ENCODE results near the gene LEKR1.
"Not testable (repeated sequence)": the region's sequence is repeated elsewhere in the genome, so short reads cannot be mapped to it uniquely, and the experiment has no call there.

The LEKR1 gene

DNA sequence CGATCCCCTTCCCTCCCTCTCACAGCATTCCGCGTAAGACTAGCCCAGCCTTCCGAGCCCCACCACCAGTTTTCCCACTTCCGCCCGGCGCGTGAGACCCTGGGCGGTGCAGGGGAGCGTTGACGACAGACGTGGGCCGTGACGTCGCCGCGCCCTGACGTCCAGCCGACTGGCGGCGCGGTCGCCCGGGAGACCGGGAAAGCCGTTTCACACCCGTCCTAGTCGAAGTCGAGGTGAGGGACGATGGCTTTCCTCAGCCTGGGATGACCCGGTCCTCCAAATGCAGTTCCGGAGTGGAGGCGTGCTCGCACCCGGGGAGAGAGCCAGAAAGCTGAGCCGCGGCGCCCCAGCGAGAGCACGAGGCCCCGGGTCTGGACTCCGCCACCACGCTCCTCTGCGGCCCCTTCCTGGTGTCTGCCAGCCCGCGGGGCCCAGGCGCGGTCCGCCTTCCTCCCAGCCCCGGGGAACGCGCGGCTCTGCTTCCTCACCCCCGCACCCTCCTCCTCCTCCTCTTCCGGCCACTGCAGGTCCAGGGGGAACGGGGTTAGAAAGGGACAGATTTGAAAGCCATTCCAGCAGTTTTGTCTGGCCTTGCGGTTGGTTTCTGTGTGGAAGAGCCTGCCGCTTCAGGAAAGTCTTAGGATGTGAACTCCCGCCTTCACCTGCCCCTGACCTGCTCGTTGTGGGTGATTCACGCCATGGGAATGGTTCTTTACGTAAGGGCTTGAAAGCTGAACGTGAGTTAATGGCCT, at the start of gene LEKR1:
Gene LEKR1 (plus strand): TSS at position 210 of the 752 bp plus-strand sequence. CDS start 2,977 bp downstream, outside the sequence.
- DNase-seq, result peak; percentile 55

DNA sequence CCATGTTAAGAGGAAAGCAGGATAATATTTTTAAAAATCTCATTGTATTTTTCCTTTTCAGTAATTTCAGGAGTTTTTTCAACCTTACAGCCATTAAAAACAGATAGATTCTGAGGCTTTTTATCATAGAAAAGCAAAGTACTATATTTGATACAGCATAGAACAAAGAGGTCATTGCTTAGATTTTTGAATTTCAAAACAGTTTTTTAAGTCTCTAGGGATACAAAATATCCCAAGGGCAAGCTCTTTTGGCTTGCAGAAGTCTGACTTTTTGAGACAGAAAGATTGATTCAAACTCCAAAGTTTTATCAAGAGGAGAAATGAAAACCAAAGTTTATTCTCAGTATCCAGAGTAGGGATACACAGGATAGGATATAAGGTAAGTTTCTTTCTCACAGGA, 49.3 kb upstream of the LEKR1 start:
- DNase-seq, result no peak

- DNase-seq, result no peak
Observed at GRCh38 chr3:156781310-156782230, 44.6 kb upstream of the LEKR1 start.

DNA sequence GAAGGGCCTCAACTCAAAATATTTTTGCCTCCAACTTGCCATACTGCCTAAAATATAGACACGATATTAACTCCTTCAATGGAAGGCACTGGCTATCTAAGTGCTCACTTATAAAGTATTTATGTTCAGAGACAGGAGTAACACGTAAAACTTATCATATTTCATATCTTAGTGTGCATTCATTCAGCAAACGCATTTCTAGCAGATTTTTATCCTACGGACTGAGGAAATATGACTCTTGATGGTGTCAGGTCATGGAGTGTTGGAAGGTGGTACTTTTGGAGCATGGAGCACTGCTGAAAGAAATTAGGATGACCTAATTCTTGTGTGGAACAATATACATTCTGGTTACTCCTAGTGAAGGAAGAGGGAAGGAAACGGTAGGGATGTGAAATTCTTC, 43.8 kb upstream of the LEKR1 start:
- DNase-seq, result no peak

DNA sequence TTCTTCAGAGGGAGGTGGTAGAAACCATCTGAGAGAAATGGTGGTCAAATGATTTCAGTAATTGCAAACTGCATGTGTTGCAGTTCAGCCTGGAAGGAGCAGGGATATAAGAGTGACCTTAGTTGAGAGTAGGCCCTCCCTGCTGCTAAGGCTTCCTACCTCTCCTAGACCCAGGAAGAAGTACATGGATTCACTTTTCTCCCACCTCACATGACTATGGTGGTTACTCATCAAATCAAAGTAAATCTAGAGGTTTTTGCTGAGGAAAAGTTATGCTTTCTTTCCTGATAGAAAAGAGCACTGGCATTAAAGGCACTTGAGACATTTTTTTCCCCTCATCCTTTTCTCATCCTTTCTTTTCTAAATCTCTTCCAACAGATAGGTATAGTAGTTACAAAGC, 43.2 kb upstream of the LEKR1 start:
- DNase-seq, result no peak

DNA sequence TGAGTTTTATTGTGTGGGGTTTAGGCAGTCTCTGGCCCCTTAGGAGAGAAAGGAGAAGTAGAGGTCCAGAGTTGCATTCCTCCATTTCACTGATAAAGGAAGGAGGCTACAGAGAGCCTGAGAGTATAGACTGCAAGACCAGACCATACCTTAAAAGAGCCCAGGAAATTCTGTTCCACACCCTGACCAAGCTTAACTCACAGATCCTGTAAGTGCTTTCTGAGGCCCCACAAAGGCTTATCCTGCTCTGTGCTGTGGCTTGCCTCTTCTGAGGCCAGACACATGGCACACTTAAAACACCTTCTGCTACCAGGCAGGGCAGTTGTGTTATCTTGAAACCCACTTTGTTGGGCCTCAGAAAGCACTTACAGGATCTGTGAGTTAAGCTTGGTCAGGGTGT, 39.2 kb upstream of the LEKR1 start:
- no peak for DNase-seq

GRCh38 chr3:156787926-156788663, 38.1 kb upstream of the LEKR1 start:
- no peak for DNase-seq

DNA sequence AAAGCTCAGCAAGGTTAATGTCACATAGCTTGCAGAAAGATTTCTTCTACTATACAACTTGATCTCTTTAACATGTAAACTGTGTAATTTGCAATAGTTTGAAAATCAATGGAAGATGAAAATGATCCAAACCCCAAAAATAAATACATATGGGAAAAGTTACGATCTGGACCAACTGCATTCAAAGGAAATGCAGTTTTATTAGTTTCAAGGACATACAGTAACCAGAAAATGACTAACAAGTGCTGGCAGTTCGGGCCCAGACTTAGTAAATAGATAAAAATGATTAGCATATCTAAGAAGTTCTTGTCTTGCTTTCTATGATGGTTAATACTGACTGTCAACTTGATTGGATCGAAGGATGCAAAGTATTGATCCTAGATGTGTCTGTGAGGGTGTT, 37.3 kb upstream of the LEKR1 start:
- no peak for DNase-seq

GRCh38 chr3:156790156-156790555, 36.0 kb upstream of the LEKR1 start:
- no peak for DNase-seq

- no peak for DNase-seq
Observed at GRCh38 chr3:156792114-156792513, 34.0 kb upstream of the LEKR1 start.

DNA sequence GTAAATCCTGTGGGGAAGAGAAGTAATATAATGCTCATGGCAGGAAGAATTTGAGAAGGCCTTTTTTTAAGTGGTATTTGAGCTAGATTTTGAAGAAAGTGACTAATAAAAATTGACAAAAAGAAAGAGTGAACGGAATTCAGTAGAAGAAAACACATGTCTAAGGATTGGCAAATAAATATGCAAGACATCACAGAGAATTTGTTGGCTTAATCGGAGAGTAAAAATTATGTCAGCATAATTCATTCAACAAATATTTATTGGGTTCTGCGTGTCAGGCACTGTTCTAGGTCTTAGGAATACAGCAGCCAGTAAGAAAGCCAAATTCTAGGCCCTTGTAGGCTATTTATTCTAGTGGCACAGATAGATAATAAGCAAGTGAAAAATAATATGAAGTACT, 33.6 kb upstream of the LEKR1 start:
- DNase-seq, result no peak

DNA sequence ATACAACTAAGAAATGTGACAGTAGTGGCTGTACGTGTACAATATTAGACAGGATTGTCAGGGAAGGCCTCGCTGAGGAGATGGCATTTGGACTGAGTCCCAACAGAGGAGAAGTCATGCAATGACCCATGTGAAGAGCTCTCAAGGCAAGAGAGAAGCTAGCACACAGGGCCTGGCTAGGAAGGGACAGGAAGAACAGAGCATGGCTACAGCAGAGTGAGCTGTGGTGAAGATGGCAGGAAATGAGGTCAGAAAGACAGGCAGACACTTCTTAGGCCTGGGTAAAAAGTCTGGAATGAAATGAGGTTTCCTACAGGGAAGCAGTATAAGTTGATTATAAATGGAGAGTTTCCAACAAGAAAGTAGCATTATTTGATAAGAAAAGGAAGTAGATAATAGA, 33.2 kb upstream of the LEKR1 start:
- no peak for DNase-seq

DNA sequence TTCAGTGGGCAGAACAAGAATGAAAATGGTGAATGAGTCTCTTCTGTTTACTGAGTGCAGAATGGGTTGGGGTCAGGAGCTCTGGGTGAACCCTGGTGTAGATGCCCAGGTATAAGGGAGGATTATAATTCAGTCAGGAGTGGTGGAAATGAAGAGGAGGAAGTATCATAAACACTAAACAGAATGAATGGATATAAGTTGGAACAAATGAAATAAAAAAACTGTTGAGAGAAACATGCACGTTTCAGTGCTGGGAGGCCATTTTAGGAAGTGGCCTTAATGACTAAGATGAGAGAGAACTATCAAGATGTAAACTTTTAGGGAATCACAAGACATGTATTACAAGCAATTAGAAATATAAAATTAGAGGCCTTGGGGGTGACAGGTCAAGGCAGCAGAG, 32.8 kb upstream of the LEKR1 start:
- no peak for DNase-seq

GRCh38 chr3:156793851-156794250, 32.3 kb upstream of the LEKR1 start:
- DNase-seq, result no peak

GRCh38 chr3:156795890-156796481, 30.2 kb upstream of the LEKR1 start:
- no peak for DNase-seq

DNA sequence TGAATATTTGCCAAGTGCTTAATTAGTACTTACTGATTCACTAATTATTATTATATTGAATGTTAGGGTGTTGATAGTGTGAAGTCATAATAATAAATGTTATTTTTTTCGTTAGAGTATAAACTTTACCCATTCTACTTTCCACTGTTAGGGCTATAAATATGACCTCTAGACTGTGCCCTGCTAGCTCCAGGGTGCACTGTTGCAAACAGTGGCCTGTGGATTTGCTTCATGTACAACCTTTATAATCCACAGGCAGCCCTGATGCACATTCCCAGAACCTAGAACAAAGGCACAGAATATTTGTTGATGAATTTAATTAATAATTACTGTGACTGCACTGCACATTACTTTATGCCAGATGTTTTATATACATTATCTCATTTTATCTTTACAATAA, 28.8 kb upstream of the LEKR1 start:
- no peak for DNase-seq

DNA sequence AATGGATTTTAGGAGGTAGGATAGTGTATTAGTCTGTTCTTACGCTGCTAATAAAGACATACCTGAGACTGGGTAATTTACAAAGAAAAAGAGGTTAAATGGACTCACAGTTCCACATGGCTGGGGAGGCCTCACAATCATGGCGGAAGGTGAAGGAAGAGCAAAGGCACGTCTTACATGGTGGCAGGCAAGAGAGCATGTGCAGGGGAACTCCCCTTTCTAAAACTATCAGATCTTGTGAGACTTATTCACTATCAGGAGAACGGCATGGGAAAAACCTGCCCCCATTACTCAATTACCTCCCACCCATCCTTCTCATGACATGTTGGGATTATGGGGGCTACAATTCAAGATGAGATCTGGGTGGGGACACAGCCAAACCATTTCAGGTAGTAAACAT, 25.9 kb upstream of the LEKR1 start:
- DNase-seq, result not testable (repeated sequence)

DNA sequence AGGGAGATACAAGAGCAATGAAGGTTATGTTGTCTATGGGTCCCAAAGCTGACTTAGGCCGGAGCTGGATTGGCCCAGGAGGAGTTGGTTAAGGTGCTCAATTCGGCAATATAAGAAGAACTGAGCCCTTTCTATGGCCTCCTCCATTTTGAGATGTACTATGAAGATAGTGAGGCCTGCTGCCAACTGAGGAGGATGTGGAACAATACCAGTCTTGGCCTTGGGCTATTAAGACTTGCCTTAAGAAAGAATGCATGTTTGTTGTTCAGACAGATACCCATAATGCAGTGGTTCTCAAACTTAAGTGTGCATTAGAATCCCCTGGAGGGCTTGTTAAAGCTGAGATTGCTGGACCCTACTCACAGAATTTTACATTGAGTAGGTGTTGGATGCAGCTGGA, 24.4 kb upstream of the LEKR1 start:
- no peak for DNase-seq

DNA sequence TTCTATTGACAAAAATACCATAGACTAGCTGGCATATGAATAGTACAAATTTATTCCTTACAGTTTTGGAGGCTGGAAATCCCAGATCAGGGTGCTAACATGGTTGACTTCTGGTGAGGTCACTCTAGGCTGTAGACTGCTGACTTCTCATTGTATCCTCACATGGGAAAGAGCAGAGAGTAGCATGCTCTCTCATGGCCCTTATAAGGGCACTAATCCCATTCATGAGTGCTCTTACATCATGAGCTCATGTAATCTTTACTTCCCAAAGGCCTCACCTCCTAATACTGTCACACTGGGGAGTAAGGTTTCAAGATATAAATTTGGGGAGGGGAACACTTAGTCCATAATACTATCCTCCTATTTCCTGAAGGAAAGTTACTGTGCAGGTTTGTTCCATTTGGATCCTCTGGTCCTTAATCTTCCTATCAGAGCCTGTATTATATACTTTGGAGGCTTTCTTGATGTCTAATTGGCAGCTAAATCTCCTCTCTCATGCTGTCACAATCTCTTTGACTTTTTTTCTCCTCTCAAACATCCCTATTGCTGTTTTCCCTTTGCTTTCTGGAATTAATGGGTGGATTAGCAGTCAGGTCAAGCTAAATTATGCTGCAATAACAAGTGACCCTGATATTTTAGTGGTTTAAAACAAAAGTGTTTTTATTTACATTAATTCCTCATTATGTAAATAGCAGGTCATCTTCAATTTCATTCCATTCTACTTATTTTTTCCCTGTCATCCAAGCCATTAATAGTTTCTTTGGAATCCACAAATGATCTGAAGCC, 23.1 kb upstream of the LEKR1 start:
- DNase-seq, result no peak

DNA sequence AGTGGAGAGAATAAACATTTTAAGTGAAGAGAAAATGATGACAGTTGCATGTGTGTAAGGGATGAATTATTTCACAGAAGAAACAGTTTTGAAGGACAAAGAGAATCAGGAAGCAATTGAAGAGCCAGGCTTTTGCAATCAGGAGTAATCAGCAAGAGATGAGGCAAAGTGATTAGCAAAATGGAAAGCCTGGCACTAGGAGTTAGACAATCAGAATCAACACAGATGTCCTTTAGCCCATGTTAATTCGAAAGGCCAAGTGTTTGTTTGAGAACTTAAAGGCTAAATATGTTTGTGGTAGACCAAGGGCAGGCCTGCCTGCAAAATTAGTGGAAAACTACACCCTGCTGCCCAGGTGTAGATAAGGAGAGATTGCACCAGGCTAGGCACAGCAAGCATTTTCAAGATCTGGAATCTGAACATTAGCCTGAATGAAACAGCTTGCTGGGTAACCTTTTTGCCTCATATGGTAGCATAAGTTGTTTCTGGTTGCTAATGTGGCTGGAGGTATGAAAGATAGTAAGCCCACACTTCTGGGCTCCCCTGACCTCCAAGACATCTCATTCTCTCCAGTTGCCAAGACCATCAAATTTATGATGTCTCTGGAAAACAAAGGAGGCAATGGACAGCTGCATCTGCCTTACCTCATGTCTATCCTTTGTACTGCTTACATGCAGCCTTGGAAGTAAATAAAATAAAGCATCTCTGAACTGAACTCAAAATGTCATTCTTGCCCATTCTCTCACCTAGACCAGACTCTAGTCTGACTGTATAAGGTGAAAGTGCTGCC, 22.0 kb upstream of the LEKR1 start:
- no peak for DNase-seq

- DNase-seq, result no peak
Observed at GRCh38 chr3:156806698-156807097, 19.5 kb upstream of the LEKR1 start.
